GM19324 (cell line): ENCODE data around the gene S100A1.
A peak's percentile ranks its signal among the peaks of the same experiment; 100 is the strongest.
"Not testable (repeated sequence)": the region's sequence is repeated elsewhere in the genome, so short reads cannot be mapped to it uniquely, and the experiment has no call there.

Experiments
- ATAC-seq: cut with Tn5 transposase; IDR thresholded peaks from one replicate; pipeline ENCODE4 v1.9.1; 2021; ENCODE audit warnings: mild to moderate bottlenecking, moderate library complexity; ENCODE audit not compliant: unreplicated experiment, low FRiP score

The S100A1 gene

DNA sequence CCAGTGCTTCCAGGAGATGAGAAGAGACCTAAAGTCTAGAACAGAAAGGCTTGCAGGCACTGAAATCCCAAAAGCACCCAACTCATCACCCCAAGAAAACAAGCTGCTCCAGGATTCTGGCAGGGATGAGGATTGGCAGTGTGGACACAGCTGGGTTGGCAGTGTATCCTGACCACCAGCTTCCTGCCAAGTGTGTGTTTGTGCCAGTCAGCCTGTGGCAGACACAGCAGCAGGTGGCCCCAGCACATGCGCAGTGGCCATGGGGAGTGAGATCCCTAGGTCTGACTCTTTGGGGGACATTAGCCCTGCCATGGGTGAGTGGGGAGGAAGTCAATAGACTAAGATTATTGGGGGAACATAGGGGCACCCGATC, 21.6 kb downstream of the S100A1 start:
- ATAC-seq = no peak

DNA sequence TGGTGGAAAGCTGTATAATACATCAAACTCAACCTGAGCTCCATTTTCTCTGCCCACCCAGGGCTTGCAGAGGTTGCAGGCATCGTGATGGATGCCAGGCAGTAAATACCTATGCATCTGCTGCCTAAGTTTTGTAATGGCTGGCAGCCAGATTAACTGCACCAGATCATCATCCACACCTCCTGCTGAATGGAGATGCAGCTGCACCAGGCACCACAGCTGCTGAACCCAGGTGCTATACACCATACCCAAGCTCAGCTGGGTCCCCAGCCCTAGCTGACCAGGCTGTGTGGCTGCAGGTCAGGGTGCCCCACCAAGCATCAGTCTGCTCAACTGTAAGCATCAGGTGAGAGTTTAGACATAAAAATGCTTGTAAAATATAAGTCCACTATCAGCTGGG, 23.5 kb downstream of the S100A1 start:
- ATAC-seq = no peak

DNA sequence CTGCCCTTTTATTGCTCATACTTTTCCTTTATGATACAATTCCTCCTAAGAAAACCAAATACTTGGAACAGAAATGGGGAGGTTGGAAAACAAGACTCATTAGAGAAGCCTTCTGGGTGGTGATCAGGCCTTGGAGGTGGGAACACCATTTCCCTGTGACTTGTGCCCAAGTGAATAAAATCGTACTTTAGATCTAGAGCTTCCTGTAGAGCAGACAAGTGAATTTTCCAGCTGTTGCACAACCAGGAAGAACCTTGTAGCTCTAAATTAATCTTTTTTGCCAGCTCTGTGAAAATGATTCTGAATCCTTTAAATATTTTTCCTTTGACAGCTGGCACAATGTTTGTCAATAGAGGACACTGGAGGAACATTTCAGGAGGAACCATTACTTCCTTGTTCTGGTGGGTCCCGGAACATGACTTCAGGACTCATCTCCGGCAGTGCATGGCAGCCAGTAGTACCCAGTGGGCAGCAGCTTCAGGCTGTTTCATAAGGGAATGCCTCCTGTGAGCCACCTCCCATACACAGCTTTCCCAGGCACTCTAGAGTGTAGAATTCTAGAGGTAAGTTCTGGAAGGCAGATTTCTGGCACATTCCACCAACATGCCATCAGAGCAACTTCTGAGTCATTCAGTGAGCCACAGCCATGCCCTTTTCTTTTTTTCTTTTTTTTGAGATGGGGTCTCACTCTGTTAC, 24.7 kb downstream of the S100A1 start:
- no peak for ATAC-seq

DNA sequence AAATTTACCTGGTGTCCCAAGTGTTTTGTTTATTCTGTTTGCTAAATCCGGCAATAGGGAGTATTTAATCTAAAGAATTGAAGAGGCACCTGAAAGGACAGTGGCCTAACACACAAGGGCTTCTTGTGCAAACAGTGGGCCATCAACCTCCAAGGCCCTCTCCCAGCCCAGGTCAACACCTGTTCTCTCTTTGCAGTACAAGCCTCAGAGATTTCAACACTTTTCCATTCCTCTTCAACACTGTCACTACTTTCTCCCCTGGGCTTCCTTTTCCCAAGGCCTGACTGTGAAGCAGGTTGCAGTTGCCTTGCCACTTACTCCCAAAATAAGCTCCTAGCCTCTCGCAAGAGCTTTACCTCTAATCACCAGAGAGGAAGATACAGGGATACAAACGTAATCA, 27.1 kb downstream of the S100A1 start:
- ATAC-seq = no peak

DNA sequence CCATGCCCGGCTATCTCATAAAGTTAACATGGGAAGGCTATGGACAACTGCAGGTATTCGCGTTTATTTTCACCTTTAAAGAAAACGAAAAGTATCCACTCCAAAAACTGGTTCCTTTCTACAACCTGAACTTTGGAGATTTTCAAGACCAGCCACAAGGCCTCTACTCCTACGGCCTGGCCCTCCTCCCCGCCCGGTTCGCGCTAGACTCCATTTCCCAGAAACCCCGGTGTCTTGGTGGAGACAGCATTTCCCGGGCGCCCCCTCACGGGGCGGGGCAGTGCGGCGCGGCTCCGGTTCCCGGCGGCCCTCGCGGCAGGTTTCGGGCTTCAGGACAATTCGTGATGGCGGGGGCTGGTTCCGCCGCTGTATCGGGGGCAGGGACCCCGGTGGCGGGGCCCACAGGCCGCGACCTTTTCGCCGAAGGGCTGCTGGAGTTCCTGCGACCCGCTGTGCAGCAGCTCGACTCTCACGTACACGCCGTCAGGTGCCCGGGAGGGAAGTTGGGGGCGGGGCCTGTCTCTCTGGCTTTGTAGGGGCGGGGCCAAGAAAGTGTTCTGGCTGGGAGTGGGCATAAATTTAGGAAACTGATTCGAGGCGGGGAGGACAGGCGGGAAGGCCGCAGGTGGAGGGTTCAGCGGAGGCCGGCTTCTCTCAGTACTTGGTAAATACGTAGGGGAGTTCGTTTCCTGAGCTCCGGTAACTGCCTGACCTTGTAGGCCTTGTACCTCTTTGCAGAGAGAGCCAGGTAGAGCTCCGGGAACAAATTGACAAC, 30.4 kb downstream of the S100A1 start, which contains the start of gene SNAPIN:
Gene SNAPIN (plus strand): TSS at position 304 of the 775 bp plus-strand sequence. CDS start 41 bp downstream, at position 345.
- peak; percentile 90 for ATAC-seq

DNA sequence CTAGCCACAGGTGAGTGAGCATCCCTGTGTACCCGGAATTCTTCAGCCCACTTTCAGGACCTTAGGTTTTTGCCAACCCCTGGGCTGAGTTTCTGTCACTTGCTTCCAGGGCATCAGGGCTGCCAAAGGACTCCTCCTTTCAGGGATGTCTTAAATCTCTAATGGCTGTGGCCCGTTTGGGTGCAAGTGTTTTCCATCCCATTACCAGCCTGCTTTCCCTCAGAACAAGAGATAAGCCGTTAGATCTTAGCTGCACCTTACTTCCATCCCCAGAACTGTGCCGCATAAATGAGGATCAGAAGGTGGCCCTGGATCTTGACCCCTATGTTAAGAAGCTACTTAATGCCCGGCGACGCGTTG, 30.9 kb downstream of the S100A1 start:
- ATAC-seq = no peak

DNA sequence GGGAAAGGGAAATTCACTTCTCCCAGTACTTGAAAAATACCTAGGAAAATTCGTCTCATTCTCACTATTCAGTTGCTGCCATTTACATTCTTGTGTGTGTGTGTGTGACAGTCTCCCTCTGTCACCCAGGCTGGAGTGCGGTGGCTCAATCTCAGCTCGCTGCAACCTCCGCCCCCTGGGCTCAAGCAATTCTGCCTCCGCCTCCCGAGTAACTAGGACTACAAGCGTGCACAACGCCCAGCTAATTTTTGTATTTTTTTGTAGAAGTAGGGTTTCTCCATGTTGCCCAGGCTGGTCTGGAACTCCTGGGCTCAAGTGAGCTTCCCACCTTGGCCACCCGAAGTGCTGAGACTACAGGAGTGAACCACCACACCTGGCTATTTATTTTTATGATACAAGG, 31.4 kb downstream of the S100A1 start:
- no peak for ATAC-seq

DNA sequence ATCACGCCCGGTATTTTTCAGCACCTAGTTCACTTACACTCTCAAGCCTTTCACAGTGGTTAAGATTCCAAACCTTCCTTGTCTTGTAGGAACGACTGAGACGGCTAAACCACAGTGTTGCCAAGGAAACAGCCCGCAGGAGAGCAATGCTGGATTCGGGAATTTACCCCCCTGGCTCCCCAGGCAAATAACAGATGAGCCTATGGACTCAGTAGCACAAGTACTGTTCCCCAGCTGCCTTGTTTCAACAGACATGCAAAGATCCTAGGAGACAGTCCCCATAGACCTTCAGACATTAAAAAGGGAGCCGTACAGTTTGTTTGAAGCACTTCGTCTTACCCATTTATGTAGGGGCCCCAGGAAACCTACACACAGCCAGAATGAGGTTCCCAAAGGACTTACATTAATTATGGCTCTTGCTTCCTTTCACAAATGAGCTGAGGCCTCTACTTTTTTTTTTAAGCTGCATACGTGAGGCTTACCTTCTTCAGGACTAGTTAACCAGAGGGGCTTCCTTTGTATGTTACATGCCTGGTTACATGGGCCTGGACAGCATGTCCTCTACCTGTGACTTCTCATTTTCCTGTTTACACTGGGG, 33.0 kb downstream of the S100A1 start:
- no peak for ATAC-seq

DNA sequence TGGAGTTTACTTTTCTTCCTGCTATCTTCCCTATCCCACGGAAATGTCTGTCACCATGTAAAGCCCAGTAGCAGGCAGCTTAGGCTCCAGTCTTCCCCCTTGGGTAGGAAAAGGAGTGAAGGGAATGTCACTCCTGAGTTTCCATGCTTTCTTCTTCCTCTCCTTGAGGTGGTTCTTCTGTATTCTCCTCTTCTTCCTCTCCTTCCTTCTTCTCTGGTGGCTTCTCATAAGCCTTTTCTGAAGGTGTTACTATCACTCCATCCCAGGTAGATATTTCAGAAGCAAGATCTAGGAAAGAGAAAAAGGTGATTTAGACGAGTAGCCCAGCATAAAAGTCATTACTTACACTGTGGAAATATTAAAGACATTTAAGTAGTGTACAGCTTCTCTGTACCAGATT, 34.0 kb downstream of the S100A1 start:
- no peak for ATAC-seq

DNA sequence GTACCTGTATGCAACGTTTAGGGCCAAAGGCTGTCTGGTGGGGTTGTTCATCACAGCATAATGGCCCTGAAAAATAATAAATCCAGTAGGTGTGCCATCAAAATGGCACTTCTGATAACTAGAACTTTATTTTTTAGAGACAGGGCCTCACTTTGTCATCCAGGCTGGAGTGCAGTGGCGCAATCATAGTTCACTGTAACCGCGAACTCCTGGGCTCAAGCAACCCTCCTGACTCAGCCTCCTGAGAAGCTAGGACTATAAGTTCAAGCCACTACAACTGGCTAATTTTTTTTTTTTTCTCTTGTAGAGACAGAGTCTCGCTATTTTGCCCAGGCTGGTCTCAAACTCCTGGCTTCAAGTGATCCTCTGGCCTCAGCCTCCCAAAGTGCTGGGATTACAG, 35.0 kb downstream of the S100A1 start:
- ATAC-seq = no peak

DNA sequence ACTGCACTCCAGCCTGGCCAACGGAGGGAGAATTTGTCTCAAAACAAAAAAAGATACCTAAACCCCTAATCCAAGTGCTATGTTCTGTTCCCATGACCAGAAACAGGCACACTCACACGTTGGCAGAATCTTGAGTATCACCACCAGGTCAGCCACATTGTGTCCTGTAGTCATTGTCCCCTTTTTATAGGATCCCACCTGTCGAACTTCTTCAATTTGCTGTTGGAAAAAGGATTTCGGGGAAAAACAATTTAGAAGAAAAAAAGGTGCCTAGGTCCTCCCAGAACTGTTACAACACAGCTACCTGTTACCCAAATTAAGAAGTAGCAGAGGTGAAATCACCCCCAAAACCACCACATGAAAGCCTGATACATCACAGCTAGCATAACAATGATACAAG, 39.2 kb downstream of the S100A1 start:
- no peak for ATAC-seq

DNA sequence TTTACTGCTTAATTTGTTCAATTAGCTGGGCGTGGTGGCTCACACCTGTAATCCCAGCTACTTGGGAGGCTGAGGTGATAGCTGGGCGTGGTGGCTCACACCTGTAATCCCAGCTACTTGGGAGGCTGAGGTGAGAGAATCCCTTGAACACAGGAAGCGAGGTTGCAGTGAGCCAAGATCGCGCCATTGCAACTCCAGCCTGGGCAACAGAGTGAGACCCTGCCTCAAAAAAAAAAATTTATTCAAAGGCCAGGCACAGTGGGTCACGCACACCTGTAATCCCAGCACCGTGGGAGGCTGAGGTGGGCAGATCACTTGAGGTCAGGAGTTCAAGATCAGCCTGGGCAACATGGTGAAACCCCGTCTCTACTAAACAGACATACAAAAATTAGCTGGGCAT, 40.4 kb downstream of the S100A1 start:
- ATAC-seq = not testable (repeated sequence)

DNA sequence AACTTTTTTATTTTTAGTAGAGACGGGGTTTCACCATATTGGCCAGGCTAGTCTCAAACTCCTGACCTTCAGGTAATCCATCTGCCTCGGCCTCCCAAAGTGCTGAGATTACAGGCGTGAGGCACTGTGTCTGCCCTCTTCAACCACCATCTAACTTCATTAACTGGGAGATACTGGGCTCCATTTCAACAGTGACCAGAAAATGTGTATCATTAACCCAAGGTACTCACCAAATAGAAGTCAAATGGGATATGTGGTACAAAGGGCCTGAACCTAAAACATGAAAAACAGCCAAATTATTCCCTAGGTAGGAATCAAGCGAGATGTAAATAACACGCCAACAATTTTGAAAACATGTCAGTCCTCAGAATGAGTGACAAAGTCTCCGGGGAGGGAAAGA, 41.4 kb downstream of the S100A1 start:
- ATAC-seq = no peak

DNA sequence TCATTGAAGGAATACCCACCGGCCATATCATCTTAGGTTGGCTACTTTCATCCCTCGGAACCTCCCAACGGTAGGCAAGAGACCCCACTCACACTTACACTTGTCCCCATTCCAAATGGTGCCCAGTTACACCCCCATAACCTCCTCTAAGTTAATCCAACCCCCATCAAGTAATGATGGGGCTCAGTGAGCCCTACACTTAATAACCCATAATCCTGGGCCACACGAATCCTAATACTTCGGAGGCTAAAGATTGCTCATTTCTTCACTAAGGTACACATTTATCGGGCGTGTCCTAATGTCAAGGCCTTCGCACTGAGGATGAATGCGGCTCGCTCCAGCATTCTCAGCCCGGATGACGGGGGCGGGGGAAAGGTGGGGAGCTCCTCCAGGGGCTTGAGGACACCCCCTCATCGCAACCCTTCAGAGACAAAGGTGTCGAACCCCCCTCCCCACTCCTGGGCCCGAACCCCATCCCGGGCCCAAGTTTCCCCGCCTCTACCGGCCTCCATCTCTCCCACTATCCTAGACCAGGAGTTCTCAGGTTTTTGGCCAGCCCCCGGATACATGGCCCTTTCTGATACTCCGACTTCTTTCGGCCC, 42.1 kb downstream of the S100A1 start:
- ATAC-seq = no peak

DNA sequence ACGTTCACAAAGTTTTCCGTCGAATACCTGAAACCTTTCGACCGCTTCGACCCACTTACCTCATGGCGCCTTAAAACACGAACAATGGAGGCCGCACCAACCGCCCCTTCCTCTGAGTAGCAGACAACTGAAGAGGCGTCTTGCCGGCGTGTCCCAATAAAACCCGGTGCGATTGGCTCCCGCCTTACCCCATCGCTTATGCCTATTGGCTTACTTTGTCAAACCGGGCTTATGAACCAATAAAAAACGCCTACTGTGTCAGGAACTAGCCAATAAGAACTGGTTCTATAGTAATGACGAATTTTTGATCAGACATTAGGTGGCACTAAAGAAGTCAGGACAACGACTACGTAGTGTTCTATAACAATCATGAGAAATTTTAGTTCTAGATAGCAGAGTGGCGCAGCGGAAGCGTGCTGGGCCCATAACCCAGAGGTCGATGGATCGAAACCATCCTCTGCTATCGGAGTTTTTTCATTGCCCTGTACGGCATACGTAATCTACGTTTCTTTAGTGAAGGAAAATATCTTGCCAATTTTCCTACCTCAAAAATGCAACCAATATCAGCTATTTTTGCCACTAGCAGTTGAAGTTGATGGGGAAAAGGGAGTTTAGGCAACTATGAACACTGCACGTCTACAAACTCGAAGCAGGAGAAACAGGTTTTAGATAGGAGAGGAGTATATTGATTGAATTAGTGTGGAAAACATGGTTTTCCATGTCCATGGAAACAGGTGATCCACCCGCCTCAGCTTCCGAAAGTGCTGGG, 42.8 kb downstream of the S100A1 start, which contains the start of gene ILF2:
Gene ILF2 (minus strand): TSS at position 135 of the 769 bp plus-strand sequence. CDS start 71 bp downstream, at position 64.
- ATAC-seq = peak; percentile 90

DNA sequence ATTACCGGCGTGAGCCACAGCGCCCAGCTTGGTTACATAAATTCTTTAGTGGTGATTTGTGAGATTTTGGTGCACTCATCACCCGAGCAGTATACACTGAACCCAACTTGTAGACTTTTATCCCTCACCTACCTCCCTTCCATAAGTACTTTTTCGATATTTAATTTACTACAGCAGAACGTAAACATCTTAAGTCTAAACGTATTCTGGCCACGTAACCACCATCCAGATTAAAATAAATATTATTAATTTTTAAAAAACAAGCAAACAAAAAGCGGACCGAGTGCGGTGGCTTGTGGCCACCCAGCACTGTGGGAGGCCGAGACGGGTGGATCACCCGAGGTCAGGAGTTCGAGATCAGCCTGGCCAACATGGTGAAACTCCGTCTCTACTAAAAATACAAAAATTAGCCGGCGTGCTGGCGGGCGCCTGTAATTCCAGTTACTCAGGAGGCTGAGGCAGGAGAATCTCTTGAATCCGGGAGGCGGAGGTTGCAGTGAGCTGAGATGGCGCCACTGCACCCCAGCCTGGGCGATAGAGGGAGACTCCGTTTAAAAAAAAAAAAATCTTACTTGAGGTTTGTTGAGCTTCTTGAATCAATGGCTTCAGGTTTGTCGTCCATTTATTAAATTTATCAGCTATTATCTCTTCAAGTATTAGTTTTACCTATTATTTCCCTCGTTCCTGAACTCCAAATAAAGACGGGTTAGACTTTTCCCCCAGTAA, 43.6 kb downstream of the S100A1 start:
- ATAC-seq = peak; percentile 17

DNA sequence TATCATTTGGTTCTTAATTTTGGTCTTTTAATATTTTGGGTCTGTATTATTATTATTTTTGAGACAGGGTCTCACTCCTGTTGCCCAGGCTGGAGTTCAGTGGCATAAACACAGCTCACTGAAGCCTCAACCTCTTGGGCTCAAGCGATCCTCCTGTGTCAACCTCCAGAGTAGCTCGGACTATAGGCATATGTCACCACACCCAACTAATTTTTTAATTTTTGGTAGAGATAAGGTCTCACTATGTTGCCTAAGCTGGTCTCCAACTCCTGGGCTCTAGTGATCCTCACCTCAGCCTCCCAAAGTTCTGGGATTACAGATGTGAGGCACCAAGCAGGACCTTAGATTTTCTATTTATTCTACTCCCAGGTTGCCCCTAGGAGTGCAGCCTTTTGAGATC, 45.3 kb downstream of the S100A1 start:
- no peak for ATAC-seq

DNA sequence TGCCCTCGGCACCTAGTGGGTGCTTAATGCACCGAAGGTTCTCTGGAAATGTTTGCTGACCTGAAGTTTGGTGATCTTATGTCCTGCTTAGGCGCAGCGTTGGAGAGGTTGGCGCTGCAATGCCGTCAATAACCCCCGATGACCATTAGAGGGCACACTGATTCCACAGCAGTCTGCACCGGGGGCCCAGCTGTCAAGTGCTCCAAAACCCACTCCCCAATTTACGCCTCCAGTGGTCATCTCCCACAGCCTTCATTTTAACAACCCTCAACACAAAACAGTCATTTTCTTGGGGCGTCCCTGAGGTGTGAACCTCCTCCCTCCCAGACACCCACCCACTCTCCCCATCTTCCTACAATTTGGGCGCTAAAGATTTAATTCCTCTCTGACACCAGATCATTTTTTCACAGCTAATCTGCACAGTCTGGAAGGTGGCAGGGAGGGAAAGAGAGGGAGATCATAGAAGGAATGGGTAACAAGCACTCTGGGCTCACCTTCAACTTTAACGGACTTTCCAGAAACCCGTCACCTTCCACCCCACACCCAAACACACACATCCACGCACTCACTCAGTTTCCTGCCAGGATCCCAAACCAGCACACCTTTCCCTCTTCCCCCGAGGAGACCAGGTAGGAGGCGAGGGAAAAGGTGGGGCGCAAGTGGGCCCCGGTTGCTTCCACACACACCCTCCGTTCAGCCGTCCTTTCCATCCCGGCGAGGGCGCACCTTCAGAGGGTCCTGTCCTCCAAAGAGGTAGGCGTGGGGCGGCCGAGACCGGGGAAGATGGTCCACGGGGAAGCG, 49.7 kb downstream of the S100A1 start:
- no peak for ATAC-seq
